Neural progenitor cell (in vitro differentiated cells): ENCODE data around the gene RIPK3.

Experiments used
- CTCF ChIP-seq: fragments of 200-600 bp; sonication (generic); IDR thresholded peaks from 2 replicates; pipeline ENCODE4 v1.5.1; 2017; ENCODE audit warnings: antibody characterized with exemption, mild to moderate bottlenecking
- EZH2 ChIP-seq: fragments of 200-600 bp; sonication (generic); IDR thresholded peaks from 2 replicates; pipeline ENCODE4 v1.6.1; 2017; ENCODE audit warnings: antibody characterized with exemption, mild to moderate bottlenecking, moderate library complexity

- TF ChIP-seq EZH2 (no peak), CTCF (no peak)
Observed at GRCh38 chr14:24337824-24338175, 2.0 kb downstream of the RIPK3 start.
